Measurements from ENCODE around the gene DDX27.

DNA sequence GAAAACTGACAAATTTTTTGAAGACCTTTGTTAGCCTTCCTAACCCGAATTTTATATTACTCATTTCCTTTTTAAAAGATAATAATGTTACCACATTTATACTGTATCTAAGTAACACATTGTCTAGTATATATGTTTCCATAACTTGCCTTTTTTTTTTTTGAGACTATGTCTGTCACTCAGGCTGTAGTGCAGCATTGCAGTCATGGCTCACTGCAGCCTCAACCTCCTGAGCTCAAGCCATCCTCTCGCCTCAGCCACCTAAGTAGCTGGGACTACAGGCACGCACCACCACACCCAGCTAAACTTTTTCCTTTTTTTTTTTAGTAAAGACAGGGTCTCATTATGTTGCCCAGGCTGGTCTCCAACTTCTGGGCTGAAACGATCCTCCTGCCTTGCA is 40.1 kb downstream of the DDX27 start:
- TF ChIP-seq SP1 (CRISPR knock-in tag; conservative IDR thresholded peaks at IDR 0.05) (no peak), NFYB (CRISPR knock-in tag; conservative IDR thresholded peaks at IDR 0.05; ENCODE audit: low read depth) (no peak)
